Activated CD8-positive, alpha-beta memory T cell treated with anti-CD3 and anti-CD28 coated beads for 4 hours (primary cell): ENCODE measurements around the gene KLHL3.

Experiments
- DNase-seq, 2 donors: peaks; one replicate each; pipeline ENCODE4 v3.0.0-alpha.2; 2020; ENCODE audit warnings: low read depth in 2 of 2

Gene KLHL3

DNA sequence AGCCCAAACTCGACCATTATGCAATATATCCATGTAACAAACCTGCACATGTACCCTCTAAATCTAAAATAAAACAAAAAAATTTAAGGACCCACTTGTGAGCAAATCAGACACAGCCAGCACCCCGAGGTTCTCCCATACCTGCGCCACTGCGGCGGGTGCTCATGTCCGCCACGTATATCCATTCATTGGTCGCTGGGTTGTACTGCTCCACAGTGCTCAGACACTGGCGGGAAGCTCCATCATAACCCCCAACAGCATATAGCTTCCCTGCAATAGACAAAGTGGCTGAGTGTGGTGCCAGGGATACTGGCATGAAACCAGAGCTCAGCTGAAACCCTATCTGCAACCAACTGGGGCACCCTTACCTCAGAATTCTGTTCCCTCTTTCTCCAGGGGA lies 102.0 kb downstream of the KLHL3 start:
- no peak for DNase-seq

DNA sequence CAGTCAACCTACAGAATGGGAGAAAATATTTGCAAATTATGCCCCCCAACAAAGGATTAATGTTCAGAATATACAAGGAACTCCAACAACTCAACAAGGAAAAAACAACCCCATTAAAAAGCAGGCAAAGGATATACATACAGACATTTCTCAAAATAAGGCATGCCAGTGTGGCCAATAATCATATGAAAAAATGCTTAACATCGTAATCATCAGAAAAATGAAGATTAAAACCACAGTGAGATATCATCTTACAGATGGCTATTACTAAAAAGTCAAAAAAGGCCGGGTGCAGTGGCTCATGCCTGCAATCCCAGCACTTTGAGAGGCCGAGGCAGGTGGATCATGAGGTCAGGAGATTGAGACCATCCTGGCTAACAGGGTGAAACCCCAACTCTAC lies 103.2 kb downstream of the KLHL3 start:
- DNase-seq, result no peak

DNA sequence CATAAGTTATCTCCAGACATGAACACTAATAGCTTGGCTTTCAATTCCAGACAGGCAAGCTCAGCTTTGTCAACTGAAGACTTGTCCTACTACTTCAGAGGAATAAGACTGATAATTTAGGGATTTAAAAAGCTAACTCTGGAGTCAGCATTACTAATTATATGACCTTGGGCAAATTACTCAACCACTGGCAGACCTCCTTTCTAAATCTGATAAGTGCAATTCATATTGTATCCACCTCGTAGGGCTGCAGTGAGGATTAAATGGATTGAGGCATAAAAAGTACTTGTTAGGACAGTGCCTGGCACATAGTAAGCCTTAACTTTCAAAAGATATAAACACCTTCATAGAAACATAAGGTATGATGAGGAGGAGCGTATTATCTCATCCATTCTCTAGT lies 104.4 kb downstream of the KLHL3 start:
- DNase-seq, result no peak

DNA sequence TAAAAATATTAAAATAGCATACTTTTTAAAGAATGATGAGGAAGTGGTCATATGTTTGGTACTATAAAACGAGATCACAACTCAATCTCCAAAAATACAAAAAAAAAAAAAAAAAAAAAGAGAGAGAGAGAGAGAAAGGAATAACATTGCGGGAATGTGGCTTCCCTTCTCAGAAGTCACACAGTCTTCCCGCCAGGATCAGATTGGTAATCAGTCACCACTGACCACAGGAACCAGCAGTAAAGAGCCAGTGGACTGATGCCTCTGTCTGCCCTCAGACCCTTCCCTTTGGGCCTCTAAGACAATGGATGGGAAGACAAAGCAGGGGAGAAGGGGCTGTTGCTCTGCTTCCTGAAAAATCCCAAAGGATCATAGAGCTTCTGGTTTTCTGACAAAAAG lies 104.9 kb downstream of the KLHL3 start:
- no peak for DNase-seq

DNA sequence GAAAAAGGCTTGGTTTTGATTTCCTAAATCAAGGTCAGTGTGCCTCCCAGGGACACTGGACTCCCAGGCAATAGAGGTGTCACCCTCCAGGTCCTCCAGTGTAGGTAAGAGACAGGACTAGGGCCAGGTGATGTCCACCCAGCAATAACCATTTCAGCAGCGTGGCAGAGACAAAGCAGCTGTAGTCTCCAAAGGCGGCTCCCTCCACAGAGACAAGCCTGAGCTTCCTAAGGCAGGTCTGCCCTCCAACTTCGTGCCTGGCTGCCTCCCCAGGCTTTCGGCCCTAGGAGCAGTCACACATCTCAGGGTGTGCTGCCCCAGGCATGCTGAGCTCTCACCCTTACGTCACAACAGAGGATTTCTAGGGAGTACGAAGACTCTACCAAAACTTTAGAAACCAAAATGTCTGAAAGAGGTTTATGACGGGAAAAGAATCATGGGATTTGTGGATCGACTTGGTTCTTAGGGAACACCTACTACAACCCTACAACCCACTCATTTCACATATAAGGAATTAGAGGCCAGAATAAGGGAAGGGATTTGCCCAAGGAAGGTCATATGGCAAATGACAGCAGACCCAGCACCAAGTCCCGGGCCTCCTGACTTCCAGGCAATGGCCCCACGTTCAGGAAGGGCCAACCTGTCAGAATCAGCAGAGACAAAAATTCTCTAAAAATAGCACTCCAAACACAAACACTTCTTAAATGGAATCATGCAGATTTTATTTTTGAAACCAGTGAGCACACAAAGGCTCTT lies 105.5 kb downstream of the KLHL3 start:
- no peak for DNase-seq

DNA sequence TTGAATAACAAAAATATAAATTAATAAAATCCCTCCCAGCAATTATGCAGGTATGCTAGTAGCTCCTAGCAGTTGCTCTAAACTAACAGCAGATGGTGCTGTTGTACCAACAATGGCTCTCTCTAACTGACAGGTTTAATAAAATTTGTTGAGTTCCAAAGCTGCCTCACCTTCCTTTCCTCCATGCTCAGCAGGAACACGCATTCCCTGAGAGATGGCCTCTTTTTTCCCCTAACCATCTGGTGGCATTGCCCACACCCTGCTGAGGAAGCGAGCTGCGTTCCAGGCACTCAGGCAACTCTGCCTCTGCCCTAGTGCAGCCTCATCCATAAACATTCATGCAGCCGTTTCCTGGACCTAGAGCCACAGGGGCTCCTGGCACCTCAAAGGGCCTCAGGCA lies 106.2 kb downstream of the KLHL3 start:
- no peak for DNase-seq

DNA sequence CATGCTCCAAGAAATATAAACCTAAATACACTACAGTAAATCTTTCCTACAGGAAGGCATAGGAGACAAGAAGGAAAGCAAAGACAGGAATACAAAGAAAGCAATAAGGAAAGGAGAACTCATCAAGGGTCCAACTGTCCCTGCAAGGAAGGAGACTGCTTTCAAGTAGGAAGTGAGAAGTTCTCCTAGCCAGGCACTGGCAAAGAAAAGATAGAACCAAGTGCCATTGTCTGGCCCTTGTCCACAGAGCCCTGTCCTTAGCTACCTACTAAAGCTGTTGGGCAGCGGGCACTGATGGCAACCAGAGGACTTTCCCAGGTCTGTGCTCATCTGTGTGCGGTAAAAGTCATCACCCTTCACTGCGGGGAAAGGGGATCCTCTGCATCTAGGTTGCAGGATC lies 108.2 kb downstream of the KLHL3 start:
- no peak for DNase-seq

DNA sequence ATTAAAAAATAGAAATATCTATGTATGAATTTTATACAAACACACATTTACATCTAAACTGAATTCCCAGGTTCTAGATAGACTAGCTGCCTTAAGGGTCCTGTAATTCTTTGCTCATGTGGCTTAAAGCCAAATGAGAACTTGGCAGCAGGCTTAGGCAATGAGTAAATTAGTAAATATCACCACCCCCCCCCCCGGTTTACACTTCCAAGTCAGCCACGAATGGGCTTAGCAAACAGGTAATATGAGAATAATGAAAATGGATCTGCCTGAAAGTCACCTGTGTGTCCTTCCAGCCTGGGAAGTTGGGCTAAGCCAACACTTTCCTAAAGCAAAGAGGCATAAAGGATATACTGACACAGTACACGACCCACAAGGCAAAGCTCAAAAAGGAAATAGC lies 108.6 kb downstream of the KLHL3 start:
- no peak for DNase-seq

DNA sequence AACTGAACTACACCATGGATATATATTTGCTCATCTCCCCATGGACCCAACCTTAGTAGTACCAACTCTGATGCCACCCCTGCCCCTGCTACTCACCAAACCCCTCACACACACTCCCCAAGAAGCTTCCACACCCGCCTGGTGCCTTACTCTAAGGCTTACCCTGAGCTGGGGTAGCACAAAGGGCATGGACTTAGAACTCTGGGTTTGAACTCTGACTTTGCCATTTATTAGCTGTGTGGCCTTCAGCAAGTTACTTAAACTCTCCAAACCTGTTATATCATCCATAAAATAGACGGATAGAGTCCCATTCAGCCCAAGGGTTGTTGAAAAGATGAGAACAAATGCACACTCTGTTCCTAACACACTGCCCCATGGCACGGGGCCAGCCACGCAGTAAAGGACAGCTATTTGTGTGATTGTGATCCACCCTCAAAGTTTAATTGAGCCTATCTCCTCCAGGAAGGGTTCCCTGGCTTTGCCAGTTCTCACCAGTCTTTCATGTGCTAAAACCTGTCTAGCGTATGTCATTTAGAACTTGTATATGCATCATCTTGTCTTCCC lies 111.0 kb downstream of the KLHL3 start:
- no peak for DNase-seq

DNA sequence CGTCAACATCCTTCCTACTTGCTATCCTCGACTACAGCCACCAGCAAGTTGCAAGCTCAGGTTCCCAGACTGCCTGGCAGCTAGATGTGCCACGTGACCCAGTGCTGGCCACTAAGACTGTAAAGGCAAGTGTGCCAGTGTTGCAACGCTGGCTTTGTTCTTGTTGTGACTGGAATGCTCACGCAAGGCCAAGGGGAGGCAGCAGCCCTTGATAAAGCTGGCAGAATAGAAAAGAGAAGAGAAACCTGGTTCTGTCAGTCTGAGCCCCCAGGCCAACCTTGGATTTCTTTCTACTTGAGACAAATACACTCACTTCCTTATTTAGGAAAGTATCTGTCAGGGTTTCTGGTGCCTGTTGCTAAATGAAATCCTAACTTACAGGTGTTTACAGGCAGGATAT lies 113.0 kb downstream of the KLHL3 start:
- no peak for DNase-seq

DNA sequence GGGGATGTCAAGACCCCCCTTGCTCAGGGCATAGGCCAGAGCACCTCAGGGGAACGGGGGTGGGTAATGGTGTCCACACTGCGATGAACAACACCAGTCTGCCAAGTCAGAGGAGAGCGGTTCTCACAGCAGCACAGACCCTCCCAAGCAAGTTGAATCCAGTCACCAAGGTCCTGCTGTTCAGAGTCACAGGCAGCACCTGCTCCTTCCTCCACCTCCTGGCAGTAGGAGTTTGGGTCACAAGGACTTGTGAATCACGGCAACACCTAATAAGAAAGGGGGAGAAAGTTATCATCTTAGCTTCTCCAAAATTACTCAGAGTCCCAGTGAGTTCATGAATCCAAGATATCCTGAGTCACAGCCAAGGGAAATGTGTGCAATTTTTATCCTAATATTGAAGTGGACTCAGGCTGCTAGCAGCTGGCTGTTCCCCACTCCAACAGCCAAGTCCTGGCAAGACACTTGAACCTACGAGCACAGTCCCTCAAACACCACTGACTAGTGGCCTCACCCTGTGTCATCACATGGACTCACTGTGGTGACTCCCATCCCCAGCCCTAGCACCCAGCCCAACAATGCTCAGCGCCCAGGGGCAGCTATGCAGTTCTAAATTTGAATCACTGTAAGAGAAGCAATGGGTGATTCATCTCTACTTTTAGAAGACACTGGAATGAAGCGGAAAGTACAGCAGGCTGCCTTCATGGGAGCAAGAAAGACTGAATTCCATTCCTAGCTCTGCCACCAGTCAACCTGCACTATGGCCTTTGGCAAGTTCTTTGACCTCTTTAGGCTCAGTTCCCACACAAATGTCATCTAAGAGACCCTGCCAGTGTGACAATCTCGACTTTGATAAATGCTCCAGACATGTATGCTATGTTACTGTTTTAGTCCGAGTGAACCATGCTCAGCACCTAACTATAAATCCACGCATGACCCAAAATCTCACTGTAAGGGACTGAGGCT lies 113.7 kb downstream of the KLHL3 start:
- no peak for DNase-seq

DNA sequence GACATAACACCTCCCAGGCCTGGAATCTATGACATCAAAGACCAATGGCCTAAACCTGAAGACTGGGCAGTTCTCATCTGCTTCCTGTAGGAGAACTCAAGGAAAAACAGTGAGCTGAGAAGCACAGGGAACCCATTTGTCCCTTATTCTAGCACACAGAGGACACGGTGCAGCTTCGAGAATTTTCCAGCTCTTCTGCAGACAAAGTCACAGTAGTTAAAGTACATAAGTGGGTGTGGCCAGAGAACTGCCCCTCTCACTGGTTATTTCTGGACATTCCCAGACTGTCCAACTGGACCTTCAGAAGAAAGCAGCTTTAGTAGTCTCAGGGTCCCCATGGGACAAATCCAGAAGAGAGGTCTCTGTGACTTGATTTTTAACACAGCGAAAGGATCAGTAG lies 114.6 kb downstream of the KLHL3 start:
- DNase-seq, result no peak

DNA sequence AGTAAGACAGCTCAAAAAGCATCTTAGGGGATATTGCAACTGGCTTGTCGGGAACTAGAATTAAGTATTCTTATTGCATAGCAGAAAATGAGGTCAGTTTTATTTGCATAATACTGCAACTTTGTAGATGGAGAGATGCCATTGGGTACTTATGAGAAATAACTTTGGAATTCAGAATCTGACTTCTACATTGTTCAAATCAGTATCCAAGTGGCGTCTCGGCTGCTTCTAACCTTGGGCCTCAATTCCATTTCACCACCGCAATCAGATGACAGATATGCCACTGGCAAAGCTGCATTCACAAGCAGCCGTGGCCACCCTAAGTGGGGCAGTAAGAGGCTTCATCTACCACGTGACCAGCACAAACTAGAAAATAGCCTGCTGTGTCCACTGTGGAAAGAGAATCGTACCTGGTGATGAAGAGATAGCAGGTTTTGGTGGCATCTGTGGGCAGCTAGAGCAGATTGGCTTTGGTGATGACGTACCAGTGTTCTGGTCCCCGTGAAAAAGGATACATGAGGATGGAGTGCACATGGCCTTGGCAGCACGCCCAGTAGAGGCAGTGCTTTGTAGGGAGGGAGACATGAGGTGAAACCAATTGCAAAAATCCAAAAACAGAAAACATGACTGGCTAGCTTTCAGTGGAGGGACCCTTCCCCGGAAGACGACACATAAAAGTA lies 116.6 kb downstream of the KLHL3 start:
- no peak for DNase-seq

DNA sequence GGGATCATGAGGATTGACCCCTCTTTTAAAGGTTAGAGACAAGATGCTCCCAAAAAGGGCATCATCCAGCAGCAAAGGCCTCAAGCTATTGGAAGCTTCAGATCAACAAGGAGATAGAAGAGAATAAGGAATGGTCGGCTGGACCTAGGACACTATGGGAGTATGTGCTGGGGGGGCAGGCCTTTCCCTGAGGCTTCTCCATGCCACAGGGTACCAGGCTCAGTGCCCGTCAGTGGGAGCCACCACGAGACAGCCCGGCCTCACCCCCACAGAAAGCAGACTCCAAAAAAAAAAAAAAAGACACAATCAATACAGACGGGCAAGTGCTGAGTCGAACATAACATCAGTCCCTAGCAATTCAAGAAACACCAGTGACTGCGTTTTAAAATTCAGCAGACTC lies 117.4 kb downstream of the KLHL3 start:
- no peak for DNase-seq

DNA sequence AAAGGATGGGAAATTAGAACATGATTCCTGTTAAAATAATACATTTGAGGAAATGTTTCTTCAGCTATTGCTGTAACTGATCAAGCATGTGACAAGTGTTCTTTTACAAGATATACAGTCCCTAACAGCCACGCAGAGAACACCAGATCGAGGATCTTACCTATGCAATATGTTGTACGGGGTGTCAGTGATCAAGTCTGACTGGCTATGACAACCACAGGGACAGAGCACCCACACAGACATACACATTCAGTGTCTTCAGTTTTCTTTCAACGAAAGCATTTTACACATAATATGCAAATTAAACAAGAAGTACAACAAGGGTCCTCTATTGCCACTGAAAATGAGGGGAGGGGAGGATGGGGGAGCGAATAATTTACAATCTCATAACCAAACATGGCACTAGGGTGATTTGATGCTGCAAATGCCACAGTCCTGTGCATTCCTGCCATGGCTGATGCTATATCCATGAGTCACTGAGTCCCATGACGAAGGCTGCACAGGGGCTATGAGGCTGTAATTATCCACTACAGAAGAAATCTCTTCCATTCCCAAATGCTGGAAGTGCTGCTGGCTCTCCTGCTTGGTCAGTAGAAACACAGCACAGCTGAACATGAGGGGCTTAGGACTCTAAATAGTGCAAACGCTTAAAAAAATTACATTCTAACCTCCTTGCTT lies 118.2 kb downstream of the KLHL3 start:
- no peak for DNase-seq

DNA sequence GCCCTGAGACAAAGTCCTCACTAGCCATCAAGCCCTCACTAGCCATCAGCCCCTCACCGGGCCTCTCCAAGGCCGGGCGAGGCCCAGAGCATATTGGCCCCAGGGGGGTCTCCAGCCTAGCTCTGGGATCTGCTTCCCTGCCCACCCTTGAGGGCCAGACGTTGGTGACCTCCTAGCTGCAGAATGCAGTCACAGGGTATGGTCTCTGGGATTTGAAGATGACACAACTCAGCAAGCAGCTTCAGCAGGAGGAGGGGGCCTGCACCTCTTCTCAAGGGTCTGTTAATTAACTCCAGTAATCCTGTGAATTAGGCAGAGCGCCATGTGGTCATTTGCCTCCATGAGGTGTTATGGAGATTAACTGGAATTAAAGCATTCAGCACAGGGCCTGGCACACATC lies 119.8 kb downstream of the KLHL3 start:
- no peak for DNase-seq

DNA sequence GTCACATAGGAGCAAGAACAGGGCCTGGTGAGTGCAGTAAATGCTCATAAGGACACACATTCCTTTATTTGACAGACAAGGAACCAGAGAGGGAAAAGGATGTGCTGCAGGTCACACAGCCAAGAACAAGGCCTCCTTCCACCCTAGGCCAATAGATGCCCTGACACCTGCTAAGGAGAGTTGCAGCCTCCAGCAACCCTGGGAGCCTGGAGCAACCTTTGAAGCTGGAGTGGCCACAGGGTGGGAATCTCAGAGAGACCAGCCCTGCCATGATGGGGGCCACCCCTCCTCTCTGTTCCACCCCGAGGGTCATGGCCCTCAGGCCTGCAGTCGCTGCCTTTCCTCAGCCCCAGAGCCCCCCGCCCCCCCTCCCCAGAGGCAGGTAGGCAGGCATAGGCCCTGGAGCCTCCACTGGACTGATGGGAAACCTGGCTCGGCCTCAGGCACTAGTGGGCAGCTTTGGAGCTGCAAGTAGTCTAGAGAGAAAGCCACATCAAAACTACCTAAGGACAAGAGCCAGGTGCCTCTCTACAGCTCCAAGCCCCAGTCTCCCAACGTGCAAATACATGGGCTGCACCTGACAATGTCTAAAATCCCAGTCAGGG lies 120.6 kb downstream of the KLHL3 start:
- no peak for DNase-seq

DNA sequence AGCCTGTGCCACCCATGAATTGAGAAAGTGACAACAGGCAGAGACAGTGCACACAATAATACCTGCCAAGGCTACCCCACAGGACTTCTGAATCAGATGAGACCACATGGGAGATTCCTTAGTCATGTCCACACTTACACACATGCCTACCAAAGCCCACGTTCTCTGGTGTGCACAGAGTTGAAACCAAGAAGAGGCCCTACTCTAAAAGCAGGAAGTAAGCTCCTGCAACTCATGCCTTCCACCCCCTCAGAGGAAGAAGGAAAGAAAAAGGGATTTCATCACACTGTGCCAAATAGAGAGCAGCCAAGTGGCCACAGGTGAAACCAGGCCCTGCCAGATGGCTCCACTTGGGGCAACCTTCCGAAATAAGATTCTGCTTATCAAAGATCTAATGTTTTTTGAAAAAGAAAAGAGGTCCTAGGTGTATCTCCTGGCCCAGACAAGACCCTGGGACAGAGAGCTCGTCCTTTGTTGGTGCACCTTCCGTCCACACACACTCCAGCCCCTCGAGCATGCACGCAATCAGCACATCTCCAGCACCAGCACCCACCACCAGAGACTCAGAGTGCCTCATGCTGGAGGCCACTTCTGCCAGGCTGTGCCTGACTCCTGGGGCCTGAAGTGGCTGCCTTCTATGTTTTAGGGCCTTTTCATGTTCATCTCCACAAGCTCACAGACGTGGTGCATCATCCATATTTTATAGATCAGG lies 122.2 kb downstream of the KLHL3 start:
- no peak for DNase-seq

DNA sequence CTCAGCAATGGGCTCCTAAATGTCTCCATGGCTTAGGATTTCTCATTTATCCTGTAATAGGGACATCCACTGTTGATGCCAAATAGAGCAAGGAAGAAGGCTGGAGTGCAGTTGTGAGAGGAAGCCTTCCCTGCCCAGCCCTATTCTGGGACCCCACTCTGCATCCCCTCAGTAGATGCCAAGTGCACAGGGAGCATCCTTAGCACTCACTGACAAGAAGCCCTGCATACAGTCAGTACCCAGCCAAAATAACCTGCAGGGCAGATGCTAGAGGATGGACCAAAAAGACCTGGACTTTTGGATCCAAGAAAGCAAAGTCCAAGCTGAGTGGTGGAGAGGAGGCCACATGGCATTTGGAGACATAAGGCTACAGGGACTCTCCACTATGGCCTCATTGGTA lies 123.3 kb downstream of the KLHL3 start:
- no peak for DNase-seq

DNA sequence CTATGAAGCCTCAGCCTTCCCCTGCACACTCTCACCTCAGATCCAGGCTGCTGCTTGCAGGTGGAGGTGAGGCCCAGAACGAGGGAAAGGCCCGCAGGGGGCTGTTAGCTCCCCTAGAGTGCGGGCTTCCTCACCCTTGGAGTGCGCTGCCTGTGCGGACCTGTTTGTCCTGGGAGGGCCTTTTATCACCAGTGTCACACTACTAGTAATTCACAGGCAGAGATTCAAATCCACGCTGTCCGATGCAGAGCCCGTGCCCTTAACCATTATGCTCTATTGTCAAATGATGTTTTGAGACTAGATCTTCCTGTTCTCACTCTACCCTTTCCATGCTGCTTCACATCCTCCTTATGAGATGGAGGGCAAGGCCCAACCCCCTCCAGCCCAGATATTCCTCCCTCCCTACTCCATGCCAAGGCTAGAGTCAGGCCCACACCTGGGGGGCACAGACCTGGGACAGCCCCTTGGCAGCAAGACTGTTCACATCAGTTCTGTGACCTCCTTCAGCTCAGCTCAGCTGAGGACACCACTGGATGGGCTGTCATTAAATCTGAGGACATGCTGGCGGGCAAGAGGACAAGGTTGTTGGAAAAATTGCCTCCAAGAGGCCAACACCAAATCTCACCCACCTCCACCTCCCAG lies 124.0 kb downstream of the KLHL3 start:
- no peak for DNase-seq
